NAMALWA (cell line): ENCODE measurements around the gene ADAMTS14.

ENCODE experiments used
- DNase-seq: peaks from one replicate; pipeline ENCODE4 v3.0.0-alpha.2; 2015; ENCODE audit warnings: low spot score

Gene ADAMTS14

DNA sequence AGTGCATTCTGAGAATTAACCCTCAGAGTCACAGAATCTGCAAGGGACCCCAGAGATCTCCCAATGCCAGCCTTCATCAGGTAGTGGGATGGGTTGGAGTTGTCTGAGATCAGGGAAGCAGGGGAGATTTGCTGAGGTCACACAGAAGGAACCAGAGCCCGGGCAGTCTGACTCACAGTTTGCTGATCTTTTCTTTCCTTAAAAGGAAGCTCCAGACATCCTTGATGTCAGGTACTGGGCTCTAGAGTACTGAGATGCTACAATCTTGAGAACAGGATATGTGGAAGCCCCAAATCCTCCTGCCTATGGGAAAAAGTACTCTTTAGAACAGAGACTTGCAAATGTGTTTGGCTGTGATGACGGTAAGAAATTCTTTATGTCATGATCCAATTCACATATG lies 112.2 kb downstream of the ADAMTS14 start:
- no peak for DNase-seq

DNA sequence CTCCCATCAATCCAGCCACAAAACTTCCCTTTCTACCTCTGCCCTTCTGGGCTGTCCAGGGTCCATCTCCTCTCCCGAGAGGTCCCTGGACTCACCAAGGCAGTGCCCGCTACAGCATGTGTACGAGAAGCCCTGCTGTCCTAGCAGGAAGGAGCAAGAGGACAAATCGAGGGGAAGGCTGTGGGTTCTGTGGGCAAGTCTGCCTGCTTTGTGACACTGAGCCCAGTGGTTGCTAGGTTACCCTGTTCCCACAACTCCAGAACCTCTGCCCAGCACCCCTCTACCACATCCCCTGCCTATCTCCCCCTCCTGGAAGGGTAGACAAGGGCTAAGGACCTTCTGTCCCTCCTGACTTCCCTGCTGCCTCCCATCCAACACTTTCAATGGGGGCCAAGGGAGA lies 112.9 kb downstream of the ADAMTS14 start, which contains the start of gene TBATA:
TSS of gene TBATA (minus strand) at position 188 of the 400 bp plus-strand sequence. CDS start 1,998 bp downstream, outside the sequence.
- DNase-seq, result no peak

DNA sequence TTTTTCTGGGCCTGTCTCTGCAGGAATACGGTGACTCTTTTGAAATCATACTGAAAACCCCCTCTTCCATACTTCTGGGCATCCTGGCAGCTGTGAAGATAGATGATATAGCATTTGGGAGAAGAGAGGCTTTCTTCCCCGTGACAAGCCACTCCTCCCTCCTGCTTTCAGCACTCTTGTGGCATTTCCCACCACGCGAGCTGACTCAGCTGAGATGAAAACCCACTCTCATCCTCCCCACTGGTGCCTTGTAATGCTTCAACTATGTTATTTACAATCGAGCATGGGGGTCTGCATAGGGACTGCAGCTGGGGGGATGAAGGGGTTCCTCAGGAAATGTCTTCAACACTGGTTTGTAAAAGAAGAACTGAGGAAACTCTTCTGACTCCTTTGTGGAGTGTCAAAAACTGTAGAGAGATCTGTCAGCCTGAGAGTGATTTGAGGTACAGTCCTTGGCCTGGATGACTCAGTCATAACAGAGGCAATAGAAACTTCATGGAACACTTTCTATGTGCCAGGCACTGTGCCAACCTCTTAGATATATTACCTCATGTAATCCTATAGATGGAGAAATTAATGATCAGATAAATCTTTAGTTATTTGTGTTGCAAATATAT lies 114.6 kb downstream of the ADAMTS14 start:
- DNase-seq, result no peak

DNA sequence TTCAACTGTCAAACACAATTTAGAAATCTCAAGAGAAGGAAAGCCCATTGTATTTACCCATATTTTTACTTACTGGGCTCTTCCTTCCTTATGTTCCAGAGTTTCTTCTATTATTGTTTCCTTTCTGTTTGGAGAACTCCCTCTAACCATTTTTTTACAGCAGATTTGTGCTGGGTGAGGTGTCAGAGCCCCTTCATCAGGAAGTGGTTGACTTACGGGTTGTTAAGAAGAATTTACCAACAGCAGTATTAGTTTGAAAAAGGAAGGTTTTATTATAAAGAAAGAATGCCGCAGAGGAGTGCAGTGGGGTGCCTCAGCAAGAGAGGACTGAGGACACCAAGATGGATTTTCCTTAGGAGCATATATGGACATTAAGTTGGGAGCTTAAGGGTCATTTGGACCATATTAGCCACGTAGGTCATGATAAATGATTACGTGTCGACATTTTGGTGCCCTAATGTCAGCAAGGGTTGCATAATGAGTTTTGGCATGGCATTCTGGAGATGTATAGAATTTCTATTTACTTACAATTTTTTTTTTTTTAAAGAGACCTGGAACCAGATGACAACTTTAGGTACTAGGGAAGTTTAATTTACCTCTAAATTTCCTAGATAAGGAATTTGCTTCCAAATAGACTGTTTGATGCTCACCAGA lies 119.2 kb downstream of the ADAMTS14 start:
- DNase-seq, result no peak

DNA sequence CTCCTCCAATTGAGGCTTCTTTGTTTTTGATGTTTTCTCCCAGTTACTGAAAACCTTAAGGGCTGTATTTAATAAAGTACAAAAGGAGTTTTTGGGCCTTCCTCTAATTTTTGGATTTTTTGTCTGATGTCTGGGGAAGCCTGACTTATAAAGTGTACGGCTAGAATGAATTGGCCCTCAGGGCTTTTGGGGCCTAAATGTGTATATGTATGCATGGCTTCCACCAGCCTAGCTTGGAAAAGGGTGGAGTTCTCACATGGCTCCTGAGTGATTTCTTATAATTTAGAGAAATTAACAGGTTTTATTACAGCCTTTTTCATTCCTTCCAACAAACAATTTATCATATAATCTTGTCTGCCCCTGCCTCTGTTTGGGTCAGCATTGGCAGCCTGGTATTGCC lies 123.3 kb downstream of the ADAMTS14 start:
- no peak for DNase-seq

DNA sequence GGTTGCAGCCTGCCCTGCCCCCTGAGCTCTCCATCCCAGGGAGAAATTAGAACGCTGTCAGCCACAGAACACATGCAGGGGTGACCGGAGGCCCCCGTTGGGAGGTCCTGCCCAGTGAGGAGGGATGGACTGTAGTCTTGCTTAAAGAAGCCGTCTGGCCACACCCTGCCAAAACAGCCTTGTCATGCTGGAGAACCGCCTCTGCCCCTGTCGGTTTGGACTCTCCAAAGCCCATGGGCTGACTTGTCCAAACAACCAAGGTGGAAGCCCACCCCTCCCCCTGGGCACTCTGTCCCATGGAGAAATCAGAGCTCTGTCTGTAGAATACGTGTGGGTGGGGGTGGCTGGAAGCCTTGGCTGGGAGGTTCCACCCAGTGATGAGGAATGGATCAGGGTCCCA lies 125.5 kb downstream of the ADAMTS14 start:
- DNase-seq, result no peak

DNA sequence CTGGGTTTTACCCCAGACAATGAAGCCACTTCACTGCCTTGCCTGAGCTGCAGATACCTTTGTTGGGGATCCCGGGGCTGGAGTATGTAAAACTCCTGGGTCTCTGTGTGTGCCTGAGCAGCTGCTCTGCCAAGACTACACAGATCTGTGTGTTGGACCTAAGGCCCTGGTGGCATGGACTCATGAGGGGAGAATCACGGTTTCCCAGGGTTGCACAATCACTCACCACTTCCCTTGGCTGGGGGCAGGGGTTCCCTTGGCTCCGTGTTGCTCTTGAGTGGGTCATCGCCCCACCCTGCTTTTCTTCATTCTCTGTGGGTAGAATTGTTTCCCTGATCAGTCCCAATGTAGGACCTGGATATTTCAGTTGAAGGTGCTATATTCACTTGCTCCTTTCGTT lies 126.8 kb downstream of the ADAMTS14 start:
- DNase-seq, result no peak

DNA sequence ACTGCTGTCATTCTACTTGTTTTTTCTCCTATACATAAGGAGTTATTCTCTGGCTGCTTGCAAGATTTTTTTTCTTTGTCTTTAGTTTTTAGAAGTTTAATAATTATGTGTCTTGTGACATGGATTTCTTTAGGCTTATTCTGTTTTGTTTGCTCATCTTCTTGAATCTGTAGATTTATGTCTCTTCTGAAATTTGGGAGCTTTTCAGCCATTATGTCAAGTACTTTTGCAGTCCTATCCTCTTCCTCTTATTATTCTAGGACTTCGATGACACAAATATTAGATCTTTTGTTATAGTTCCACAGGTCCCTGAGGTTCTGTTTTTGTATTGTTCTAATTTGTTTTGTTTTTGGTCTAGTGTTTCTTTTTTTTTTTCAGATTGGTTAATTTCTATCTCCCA lies 129.5 kb downstream of the ADAMTS14 start:
- no peak for DNase-seq

DNA sequence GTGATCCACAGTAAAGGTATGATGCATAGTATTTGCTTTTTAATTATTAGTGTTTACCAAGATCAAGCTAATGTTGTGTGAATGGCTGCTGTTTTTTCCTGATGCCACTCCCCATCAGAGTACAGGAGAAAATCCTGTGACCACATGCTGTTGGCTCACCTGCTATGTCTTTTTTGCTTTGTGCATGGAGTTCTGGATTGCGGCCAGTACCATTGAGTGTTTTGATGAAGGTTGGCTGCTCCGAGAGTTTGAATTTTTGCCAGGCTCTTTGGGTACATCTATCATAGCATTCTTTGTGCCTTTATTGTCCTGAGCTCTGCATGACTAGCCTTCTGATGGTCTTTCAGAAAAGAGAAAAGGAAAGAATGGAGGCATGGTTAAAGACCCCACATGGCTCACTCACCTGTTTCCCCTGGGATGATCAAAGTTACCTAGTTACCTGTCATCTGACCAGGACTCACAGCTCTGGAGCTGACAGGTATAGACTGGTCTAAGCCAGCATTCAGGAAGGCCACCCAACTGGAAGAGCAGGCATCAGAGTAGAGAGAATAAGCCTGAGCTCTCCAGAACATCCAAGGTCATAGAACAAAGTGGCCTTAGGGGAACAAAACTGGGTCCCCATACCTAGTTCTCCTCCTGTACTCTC lies 131.6 kb downstream of the ADAMTS14 start:
- DNase-seq, result no peak

DNA sequence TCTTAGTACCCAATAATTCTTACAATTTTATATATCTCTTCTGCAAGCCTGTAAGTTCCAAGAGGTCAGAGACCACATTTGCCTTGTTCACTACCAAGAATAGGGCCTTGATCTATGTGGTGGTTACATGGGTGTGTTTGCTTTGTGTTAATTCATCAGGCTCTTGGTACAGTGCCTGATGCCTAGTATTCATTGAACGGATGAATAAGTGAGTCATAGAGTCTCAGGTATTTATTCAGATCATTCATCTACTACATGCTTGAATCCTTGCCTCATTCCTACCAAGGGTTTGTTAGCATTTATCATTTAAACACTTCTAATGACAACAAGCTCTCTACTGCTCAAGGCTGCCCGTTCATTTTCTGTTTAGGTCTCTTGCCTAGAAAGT lies 132.1 kb downstream of the ADAMTS14 start:
- DNase-seq, result no peak

DNA sequence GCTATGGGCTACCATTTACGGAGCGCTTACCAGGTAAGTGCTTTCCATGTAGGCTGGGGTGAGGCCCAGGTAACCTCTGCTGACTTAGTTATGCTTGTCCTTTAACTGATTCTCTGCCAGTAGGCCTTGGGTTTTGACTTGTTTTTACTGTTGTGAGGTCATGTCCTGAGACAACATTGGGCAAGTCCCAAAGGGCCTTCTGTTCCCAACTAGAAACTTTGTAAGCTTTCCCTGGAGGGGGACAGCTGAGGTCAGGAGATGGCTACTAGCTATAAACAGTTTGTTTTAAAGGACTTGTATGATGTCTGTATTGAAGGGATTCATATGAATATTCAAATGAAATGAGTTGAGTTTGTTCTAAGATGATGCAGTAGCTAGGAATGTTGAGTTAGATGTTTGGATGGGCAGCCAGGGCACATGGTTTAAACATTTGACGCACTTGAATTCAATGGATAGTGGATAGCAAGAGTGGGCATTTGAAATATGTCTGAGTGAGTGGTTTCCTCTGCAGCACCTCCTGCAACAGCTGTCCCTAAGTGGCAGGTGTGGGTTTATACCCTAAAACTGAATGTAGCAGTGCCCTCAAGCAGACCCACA lies 133.4 kb downstream of the ADAMTS14 start:
- no peak for DNase-seq

DNA sequence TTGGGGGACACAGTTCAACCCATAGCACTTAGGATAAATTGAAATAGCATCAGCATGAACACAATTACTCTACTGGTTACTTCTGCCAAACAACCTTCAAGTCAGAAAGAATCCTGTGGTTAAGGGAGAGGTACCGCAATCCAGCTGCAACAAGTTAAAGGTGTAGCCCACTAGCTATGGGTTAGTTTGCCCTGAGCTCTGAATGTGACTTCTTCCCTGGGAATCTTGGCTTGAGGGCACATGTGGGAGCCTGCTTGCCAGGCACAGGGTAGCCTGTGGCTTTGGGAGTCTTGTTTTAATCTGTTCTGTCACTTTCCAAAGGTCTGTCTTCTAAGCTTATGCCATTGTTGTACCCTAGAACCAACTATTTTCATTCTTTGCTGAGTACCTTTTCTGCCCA lies 134.5 kb downstream of the ADAMTS14 start:
- DNase-seq, result no peak

DNA sequence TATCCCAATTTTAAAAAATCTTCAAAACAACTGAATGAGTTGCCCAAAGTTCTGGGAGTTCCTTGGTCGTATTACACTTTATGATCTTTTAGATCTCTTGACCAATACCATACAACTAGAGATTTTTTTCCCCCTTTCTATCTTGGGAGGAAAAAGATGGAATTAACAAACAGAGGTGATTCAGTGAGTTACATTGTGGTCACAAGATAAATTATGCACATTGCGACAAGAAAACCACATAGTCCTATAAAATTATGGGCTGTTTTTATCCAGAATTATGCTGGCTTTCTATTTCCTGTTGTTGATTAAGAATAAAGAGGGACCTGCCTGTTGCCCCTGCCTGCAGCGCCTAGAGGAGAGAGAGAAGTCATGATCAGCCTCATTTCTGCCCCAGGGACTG lies 135.2 kb downstream of the ADAMTS14 start:
- DNase-seq, result no peak

DNA sequence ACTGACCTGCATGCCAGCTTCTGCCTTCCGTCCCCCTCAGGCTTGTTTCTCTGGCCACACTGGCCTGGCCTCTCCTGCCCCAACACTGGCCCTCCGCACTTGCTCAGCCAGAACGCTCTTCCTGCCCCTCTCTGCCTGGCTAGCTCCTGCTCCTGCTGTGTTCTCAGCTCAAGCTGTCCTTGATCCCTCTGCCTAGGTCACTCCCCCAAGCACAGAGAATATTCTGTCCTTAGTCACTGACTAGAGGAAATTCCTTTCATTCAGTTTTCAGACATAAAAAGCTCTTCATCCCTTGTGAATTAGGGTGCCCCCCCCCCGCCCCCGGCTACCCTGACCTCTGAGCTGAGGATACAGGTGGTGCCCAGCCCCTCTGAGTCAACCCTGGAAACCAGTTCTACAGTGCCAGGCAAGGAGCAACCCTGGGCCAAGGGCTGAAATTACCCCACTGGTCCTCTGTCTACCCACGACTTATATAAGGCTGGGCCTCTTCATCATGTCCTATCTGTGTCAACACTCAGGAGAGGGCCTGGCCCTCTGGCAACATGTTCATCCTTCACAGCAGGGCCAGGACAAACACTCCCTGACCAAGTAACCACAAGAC lies 136.8 kb downstream of the ADAMTS14 start:
- DNase-seq, result no peak

DNA sequence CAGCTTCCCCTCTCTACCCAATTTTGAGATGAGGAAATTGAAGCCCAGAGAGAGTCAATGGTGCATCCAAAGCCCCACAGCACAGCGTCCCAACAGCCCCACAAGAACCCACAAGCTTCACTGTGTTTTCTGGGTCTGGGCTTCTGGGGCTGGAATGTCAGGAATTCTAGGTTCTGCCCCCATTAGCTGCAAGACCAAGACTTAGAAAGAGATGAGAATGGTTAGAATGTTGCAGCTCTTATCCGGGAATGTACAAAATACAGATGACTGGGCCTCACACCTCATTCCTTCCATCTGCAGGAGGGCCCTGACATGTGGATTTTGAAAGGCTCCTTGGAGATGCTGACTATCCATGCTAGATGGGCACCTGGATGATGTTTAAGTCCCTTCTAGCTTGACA lies 137.4 kb downstream of the ADAMTS14 start:
- DNase-seq, result no peak

DNA sequence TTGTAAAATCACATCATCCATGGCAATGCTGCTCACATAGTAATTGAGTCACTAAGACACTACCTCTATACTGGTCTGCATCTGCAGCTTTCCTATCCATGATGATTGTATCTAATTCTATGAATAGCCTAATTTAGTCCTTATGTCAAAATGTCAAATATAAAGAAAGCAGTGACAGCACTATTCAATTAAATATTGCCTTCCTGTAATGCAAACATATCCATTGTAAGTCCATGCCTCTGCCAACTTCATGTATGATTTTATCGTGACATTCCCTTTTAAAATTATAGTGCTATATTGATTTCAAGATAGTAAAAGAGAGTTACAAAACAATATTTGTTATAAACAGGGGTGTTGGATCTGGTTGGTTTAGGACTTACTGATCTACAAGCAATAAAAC lies 138.7 kb downstream of the ADAMTS14 start:
- DNase-seq, result no peak

DNA sequence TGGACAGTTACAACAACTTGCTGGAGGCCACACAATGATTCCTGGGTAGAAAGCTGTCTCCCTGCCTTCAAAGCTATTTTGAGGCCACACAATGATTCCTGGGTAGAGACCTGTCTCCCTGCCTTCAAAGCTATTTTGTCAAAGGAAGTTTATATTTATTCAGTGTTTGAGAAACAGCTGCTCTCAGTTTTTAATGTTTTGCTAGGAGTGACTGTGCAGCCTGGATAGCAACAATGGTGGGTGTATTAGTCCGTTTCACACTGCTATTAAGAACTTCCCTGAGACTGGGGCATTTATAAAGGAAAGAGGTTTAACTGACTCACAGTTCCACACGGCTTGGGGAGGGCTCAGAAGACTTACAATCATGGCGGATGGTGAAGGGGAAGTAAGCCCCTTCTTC lies 139.6 kb downstream of the ADAMTS14 start:
- DNase-seq, result no peak
